ENCODE results near the gene CDKAL1. TPM values are rescaled to one million over a fixed set of nuclear protein-coding genes. Genes with fewer than 3 reads are reported as not detected.
"Not testable (repeated sequence)": the region's sequence is repeated elsewhere in the genome, so short reads cannot be mapped to it uniquely, and the experiment has no call there.

Gene CDKAL1
- polyA plus RNA-seq, 12 donors, result 10.0 to 17.3 (median 14.8) TPM; not detected in 1

DNA sequence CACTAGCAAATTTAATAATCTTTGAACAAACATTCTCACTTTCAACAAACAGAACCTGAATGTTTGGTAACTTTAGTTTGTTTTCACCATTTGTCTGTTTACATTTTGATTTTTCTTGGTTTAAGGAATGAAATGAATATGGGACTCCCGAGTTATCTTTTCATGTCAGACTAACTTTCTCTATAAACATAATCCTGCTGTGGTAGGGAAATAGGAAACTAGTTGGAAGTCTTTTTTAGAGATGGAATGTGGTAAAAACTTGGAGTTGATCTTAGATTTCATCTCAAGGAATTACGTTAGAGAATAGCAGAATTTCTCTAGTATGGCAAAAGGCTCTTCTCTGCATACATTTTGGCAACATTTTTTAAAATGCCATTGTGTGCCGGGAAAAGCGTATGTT lies 206.5 kb downstream of the CDKAL1 start:
- no peak for DNase-seq

DNA sequence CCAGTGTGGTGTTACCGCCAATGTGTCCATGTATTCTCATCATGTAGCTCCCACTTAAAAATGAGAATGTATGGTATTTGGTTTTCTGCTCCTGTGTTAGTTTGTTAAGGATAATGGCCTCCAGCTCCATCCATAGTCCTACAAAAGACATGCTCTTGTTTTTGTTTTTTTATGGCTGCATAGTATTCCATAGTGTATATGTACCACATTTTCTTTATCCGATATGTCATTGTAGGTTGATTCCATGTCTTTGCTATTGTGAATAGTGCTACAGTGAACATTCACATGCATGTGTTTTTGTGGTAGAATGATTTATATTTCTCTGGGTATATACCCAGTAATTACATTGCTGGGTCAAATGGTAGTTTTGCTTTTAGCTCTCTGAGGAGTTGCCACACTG lies 207.2 kb downstream of the CDKAL1 start:
- DNase-seq, result no peak

DNA sequence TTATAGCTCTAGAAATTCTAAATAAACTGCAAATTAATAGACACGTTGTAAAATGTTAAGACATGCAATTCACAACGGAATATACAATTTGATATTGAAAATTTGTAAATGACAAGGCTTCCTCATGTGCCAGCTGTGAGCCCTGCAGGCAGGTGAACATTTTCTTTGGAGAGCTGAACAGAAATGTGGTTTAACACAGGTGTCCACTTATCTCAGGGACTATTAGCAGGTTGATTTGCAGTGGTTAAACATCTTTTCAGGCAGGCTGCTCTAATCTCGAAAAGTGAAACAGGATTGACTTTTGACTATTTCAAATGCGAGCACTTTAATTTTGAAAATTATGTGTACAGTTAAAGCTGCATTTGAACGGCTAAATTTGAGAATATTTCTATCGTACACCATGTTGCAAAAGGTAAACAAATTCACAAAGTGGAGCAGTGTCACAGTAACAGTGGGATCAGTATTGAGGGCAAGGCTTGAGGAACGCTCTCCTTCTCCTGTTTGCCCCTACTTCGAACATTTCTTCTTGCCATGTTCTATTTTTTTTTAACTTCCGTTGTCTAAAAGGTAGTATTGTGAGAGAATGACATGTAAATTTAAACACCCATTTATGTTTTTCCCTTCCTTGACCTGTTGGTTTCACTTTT lies 210.8 kb downstream of the CDKAL1 start:
- no peak for DNase-seq

DNA sequence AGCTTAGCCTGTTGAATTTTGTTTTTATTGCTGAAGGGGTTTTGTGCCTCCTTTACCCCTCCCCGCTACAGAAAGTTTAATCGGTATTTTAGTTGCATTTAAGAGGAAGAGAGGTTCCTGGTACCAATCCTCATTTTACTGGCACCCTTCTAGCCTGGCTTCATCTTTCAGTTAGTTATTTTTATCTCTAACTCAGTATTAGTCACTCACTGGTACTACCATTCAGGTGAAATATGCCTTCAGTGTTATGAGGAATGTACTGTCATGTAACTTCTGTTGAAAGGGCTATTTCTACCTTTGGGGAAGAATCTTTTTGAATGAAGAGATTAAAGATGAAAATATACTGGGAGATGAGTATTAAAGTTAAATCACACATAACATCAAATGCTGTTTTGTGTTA lies 211.8 kb downstream of the CDKAL1 start:
- no peak for DNase-seq

DNA sequence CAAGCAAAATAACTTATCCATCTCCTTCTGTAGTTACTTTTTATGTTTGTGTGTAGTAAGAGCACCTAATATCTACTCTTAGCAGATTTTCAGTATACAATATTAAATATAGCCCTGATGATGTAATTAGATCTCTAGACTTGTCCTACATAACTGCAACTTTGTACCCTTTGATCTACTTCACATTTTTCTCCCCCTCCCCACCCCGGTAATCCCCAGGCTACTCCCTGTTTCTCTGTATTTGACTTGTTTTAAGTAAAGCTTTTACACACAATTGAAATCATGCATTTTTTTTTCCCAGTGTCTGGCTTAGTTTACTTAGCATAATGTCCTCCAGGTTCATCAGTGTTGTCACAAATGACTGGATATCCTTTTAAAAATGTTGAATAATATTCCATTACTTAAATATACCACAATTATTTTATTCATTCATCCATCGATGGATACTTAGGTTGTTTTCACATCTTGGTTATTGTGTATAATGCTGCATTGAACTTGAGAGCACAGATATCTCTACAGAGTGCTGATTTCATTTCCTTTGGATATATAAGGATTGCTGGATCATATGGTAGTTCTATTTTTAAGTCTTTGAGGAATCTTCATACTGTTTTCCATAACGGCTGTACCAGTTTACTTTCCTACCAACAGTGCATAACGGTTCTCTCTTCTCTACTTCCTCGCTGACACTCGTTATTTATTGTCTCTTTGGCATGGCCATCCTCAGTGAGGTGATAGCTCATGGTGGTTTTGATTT lies 212.7 kb downstream of the CDKAL1 start:
- no peak for DNase-seq

DNA sequence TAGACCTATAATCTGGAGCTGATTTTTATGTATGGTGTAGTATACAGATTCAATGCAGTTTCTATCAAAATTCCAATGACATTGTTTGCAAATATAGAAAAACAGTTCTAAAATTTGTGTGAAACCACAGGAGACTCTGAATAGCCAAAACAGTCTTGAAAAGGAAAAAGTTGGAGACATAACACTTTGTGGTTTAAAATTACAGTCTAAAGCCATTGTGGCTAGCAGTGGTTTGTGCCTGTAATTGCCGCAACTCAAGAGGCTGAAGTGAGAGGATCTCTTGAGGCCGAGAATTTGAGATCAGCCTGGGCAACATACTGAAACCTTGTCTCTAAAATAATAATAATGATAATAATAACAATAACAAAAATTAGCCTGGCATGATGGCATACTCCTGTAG lies 213.7 kb downstream of the CDKAL1 start:
- no peak for DNase-seq

DNA sequence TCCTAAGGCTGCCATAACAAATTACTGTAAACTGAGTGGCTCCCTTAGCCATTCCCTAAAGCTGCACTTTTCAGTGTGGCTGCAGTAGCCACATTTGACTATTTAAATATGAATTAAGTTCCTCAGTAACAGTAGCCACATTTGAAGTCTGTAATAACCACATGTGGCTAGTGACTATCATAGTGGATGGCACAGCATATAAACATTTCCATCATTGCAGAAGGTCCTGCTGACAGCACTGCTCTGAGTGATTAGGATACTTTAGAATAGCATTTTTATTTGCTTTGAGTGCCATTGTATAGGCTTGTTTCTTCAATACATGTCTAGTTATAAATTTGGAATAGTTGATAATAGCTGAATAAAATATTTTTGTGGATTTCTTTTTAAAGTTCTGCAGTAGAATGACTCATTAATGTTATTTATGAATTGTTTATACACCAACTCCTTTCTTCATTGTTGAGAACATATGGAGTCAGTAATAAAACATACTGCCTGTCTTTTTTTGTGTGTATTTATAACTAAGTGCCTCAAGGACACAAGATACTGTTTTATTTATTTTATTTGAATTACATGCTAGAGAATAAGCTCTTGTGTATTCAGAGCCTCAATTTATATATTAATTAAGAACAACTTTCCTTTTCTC lies 217.2 kb downstream of the CDKAL1 start:
- no peak for DNase-seq

DNA sequence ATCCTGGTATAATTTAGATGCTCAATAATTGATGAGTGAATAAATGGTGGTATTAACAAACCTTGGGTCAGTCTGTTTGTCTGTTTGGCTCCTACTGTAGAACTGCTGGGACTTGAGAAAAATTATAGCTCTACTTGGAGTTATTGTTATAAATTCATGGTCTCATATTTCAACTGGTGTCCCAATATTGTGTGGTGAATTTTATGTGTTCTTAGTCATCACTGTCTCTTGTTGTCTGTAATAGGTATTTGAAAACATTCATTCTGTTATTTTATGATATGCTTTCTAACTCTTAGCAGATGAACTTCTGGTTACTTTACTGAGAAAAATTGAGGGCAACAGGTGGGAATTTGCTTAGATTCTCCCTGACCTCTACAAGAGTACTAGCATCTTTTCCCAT lies 221.4 kb downstream of the CDKAL1 start:
- no peak for DNase-seq

DNA sequence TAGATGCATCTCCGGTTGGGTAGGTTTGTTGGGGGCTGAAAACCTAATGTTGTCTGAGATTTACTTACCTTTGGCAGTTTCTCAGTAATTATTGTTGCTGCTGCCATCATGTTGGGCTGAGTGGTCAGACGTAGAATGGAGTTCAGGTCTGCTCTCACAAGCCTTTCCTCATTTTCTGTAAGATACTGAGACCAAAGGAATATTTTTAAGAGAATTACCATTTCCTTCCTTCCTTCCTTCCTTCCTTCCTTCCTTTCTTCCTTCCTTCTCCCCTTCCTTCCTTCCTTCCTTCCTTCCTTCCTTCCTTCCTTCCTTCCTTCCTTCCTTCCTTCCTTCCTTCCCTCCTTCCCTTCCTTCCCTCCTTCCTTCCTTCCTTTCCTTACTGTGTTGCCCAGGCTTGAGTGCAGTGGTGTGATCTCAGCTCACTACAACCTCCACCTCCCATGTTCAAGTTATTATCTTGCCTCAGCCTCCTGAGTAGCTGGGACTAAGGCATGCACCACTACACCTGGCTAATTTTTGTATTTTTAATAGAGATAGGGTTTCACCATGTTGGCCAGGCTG lies 222.4 kb downstream of the CDKAL1 start:
- not testable (repeated sequence) for DNase-seq

DNA sequence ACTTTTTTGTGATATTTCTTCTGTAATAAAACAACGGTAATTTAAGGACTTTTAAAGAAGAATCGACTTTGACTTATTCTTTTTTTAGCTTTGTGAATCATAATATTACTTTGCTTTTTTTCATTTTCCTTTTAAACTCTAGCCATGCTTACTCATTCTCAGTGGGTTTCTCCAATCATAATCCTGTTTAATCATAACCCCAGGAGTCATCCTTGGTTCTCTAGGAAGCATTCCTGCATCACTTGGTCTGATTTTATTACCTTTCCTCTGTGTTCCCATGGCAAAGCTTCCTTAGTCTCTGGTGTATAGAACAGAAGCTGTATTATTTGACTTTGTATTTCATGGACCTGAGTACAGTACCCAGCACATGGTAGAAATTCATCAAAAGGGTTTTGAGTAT lies 223.5 kb downstream of the CDKAL1 start:
- no peak for DNase-seq

DNA sequence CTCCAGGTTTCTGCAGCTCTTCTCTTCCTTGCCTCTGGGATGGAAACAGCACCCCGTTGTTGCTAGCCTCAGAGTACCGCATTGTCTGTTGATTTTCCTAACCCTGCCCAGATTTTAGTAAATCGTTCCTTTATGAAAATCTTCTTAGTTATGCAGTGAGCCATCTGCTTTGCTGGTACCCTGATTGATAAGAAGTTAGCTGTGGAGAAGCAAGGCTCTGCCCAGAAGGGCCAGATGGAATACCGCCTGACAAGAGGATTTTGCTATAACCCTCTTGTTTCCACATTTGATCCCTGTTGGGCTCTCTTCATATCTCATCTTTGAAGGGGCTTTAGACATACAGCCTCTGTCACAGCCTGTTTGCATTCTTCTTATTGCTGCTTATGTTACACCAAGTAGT lies 229.0 kb downstream of the CDKAL1 start:
- DNase-seq, result no peak

DNA sequence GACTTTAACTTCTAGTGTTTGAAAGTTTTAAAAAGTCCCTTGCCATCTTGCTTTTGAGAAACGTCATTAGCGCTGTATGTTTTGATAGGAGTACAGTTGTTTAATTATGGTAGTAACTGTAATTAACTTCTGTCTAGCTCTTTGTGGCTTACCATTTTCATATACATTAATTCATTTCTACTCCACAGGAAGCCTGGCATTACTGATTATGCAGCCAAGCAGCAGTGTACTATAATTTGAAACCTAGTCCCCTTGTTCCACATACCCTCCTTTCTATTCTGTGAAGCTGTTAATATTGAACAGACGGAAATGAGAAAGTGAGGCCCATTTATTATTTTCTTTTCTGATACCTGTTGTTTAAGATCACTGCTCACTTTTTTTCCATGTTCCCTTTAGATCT lies 235.4 kb downstream of the CDKAL1 start:
- no peak for DNase-seq

DNA sequence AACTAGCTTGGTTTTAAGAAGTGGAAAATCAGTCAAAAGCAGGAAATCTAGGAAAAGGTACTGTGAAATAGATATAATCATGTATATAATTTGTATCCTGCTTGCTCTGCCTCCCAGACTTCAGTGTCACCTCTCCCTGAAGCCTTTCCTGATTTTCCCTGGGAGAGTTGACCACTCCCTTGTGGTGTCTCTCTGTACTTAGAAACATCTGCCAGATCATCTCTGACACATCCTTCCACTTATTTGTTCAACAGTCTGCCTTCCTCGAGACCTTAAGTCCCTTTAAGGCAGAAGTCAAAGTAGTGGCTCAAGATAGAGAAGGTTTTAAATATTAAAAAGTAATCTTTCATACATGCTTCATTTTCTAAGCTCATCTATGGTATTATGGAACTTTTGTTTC lies 236.5 kb downstream of the CDKAL1 start:
- no peak for DNase-seq

DNA sequence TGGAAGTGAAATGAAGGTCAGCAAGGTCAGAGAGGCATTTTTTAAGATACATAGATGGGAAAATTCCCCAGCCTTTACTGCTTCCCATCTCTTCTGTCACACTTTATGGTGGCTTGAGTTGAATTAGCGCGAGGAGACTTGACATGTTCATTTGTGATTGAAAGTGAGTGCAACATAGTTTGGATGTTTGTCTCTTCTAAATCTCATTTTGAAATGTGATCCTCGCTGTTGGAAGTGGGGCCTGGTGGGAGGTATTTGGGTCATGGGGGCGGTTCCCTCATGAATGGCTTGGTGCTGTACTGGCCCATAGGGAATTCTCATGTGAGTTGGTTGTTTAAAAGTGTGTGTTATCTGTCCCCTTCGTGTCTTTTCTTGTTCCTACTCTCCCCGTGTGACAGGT lies 237.2 kb downstream of the CDKAL1 start:
- DNase-seq, result no peak

DNA sequence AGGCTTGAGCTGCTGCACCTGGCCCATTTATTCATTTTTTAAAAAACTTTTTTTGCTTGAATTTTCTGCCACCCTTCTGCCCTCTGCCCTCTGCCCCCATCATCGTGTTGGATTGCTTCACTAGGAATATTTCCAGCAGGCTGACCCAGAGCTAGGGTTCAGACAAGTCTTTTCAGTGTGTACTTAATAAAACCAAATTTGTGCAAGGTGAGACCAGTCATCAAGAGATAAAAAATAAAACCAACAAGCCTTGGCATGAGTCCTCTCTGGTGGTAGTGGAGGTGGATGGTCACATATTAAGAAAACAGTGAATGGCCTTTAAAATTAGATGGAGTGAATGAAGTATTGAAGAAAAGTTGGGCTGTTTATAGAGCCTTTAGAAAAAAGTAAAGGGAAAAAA lies 239.6 kb downstream of the CDKAL1 start:
- DNase-seq, result no peak

DNA sequence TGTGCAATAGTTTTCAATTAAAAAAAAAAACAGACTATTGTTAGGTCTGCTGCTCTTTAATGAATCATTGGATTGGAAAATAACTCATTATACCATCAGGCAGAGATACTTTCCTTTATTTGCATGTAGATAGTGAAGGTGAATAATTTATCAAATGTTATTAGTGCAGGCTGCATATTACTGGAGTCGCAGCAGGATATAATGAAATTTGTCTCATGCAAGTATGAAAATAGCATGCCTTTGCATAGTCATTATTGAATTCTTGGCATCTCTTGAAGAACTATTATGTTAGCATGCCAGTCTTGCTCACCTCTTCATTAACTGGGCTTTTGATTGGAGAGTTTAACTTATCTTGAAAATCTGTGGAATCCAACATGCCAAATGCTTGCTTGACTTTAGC lies 241.7 kb downstream of the CDKAL1 start:
- DNase-seq, result no peak

DNA sequence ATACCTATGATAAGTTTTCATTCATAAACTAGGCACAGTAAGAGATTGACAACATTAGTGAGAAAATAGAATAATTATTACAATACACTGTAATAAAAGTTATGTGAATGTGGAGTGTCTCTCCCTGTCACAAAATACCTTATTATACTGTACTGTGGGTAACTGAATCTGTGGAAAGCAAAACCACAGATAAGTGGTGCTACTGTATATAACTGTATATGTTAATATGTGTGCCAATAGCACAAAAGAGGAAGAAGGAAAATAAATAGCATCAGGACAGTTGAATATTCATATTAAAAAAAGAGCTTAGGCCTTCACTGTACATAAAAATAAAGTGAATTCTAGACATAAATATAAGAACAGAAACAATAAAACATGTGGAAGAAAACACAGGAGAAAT lies 243.5 kb downstream of the CDKAL1 start:
- DNase-seq, result no peak

DNA sequence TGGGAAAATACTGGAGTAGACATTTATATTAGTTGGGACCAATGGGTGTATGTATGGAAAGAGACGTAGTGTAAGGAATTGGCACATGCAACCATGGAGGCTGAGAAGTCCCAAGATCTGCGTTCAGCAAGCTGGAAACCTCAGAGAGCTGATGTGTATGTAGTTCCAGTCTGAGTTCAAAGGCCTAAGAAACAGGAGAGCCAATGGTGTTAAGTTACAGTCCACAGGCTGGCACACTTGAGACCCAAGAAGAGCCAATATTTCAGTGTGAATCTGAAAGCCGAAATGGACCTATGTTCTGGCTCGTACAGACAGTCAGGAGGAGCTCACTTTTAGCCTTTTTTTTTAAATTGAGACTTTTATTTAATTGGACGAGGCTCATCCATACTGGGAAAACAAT lies 244.2 kb downstream of the CDKAL1 start:
- no peak for DNase-seq

DNA sequence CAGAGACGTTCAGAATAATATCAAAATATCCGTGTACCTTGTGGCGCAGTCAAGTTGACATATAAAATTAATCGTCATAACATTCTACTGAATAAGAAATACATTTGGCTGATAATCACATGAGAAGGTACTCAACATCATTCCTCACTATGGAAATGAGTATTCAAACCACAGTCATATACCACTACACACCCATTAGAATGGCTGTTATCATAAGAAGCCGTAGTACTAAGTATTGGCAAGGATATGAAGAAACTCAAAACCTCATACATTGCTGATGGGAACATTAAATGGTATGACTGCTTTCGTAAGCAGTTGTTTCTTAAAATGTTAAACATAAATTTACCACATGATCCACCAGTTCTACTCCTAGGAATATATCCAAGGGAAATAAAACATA lies 244.7 kb downstream of the CDKAL1 start:
- DNase-seq, result no peak

DNA sequence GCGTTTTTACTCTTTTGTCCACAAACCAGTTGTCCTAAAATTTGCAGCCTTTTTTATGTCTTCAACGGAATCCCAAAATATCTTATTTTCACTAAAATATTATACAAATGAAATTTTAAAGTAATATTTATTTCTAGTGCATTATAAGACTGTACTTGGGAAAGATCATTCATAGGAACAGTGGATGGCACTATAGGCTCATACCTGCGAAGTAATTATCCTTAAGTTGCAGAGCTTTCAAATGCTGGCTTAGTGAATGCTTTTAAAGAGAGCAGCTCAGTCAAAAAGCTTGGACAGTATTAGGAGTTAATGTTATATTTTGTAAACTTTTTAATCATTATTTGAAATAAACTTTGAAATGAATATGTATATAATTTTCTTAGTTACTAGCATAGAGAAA lies 254.9 kb downstream of the CDKAL1 start:
- DNase-seq, result peak; percentile 15

DNA sequence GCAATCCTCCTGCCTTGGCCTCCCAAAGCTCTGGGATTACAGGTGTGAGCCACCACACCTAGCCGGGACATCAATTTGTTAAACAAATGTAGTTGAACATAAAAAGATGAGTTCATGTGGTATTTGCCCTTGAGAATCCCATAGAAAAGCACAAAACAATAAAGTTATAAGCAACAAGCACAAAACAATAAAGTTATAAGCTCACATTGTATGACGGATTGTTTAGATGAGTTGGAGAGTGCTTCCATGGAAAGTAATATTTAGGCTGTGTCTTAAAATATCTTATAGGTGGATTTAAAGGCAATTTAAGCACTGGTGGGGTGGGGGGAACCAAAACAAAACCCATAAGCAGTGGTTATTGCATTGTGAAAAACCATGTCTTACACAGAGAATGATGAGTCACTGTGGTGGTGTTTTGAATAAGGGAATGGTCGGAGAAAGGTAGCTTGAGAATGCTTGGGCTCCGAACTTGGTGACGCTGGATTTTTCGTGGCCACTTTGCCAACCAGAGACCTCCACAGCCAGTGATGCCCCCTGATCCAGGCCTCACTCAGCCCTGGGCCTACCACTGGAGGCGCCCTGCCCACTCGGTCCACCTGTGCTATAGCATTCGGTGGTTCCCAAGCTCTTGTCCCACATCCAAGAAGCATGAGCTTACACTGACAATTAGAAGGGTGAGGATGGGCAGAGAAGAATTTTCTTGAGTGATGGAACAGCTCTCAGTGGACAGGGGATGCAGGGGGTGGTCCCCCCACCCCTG lies 256.0 kb downstream of the CDKAL1 start:
- DNase-seq, result no peak

DNA sequence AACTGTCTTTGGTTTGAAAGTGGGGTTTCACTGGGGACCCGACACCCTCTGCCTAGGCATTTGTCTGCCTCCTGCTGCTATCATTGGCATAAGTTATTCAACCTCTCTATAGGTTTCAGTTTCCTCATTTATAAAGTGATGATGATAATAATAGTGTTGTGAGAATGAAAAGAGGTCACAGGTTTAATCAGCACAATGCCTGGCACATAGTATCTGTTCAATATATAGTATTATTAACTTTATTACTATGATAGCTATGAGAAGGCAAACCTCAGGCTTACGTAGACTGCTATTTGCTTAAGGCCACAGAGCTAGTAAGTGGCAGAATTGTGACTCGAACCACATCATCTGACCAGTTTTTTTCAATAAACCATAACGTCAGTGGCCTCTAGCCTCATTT lies 256.8 kb downstream of the CDKAL1 start:
- DNase-seq, result no peak
